HG03066 (cell line): ENCODE data around the gene KLF9.

Source experiments
- ATAC-seq: cut with Tn5 transposase; IDR thresholded peaks from one replicate; pipeline ENCODE4 v1.9.1; 2021; ENCODE audit warnings: low read depth; ENCODE audit not compliant: unreplicated experiment

KLF9 gene

DNA sequence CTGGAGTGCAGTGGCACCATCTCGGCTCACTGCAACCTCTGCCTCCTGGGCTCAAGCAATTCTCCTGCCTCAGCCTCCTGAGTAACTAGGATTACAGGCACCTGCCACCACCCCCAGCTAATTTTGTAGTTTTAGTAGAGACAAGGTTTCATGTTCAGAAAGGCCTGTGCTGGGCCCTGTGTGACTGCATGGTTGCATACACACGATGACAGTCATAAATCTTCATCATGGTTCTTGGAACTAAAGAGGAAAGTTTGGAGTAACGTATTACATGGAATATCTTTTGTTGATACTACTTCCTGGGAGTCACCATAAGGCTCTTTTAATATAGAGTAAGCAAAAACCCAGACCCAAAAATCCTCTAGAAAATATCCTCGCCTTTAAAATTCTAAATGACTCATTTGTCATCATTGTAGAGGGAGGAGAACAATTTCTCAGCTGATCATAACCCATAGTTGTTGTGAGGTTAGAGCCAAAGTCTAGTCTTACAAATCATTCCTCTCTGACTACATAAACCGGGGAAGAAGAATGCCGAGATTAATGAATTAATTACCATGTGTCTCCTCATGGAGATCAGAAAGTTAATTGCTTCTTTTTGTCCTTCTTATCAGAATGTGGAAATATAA, 47.0 kb downstream of the KLF9 start:
- no peak for ATAC-seq

DNA sequence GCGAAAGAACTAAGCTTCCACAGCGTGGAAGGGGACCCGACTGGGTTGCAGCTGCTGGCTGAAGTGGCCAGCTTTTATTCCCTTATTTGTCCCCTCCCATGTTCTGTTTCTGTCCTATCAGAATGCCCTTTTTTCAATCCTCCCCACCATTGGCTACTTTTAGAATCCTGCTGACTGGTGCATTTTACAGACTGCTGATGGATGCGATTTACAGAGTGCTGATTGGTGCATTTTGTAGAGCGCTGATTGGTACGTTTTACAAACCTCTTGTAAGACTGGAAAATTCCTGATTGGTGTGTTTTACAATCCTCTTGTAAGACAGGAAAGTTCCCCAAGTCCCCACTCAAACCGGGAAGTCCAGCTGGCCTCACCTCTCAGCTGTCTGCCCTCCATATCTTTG, 50.7 kb downstream of the KLF9 start:
- ATAC-seq = no peak

- no peak for ATAC-seq
These were observed 51.5 kb downstream of the KLF9 start for GRCh38 chr9:70362952-70363351.

DNA sequence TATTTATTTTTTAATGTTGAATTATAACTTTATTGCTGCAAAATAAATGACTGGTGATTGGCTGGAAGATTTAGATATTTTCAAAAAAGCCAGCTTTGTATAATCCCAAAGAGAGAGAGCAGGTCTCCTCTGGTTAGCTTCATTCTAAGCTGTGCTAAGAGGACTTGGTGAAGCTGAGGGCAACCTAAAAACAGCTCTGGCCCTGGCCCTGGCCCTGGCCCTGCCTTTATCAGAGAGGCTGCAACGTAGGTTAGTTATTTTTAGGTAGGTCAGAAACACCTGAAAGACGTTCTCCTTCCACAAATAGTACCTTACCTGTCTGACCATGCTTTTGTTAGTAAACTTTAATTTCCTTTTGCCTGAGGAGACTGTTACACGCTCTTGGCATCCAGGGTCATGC, 58.7 kb downstream of the KLF9 start:
- no peak for ATAC-seq

DNA sequence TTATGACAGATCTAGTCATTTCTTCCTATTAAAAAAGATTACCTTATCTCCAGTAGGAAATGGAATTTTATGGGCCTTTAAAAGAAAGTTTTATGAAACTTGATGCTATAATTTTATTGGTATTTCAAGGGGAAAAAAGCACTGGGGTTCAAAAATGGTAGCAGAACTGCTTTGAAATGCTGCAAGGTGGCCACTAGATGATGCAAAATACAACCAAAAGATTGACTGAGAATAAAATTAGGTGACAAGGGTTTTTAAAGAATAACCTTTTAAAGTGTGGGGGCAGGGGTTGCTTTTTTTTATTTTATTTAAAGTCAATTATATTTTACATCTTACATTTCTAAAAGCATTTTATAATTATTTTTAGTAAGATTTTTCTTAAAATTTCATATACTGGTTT, 61.7 kb downstream of the KLF9 start:
- no peak for ATAC-seq

DNA sequence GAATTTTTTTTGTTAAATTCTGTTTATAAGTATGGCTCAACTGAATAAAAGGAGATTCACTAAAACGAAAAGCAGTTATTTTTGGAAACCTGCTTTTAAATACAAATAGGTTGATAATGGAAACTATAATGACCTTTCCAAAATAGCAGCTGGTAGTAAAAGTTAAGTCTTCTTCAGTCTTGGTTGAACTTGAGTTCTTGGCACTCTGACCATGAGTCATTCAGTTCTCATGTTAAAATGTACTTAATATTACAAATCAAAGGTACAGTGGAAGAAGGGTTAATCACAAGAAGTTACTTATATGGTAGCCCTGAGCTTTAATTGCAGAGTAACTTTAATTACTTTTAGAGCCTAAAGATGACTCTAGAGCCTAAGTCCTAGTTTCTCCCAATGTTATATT, 62.1 kb downstream of the KLF9 start:
- ATAC-seq = no peak

GRCh38 chr9:70347046-70347445, 67.4 kb downstream of the KLF9 start:
- no peak for ATAC-seq

DNA sequence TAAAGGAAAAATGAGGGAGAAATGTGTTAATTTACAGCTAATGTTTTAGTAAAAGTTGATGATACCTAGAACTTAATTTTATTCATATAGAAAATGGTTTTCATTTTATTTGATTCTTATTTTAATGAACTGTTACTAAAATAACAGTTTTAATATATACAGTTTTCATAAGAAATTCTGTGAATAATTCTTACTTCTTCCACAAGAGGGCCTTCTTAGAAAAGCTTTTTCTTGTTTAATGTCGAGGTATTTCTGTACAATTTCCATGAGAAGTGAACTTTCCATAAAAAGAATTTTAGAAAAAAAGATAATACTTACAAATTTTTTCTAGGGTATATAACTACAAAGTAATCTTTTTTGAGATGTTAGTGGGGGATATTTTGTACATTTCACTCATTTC, 73.9 kb downstream of the KLF9 start:
- no peak for ATAC-seq
